DMS53 (cell line): Measurements from ENCODE around the gene DAPK2.
A peak's percentile ranks its signal among the peaks of the same experiment; 100 is the strongest.

ENCODE experiments used
- DNase-seq: peaks from one replicate; lab custom pipeline; 2025; lab: John Stamatoyannopoulos, UW

DAPK2 gene

GRCh38 chr15:64023220-64023619, 23.1 kb downstream of the DAPK2 start:
- DNase-seq: no peak

- no peak for DNase-seq
These were observed 23.7 kb downstream of the DAPK2 start for GRCh38 chr15:64022571-64022970.

GRCh38 chr15:64019764-64020163, 26.5 kb downstream of the DAPK2 start:
- DNase-seq: peak; percentile 92

- DNase-seq: no peak
These were observed 28.6 kb downstream of the DAPK2 start for GRCh38 chr15:64017591-64018163.

GRCh38 chr15:64017082-64017588, 29.1 kb downstream of the DAPK2 start:
- DNase-seq: peak; percentile 94

GRCh38 chr15:64016257-64016656, 30.0 kb downstream of the DAPK2 start:
- DNase-seq: no peak

GRCh38 chr15:64014995-64015394, 31.3 kb downstream of the DAPK2 start:
- no peak for DNase-seq

- peak; percentile 10 for DNase-seq
These were observed 32.9 kb downstream of the DAPK2 start for GRCh38 chr15:64013179-64014062.

GRCh38 chr15:64011736-64012135, 34.5 kb downstream of the DAPK2 start:
- DNase-seq: no peak

- DNase-seq: peak; percentile 92
These were observed 35.6 kb downstream of the DAPK2 start for GRCh38 chr15:64010719-64011118.

- DNase-seq: no peak
These were observed 36.5 kb downstream of the DAPK2 start for GRCh38 chr15:64009798-64010261.

- no peak for DNase-seq
These were observed 37.0 kb downstream of the DAPK2 start for GRCh38 chr15:64009241-64009640.

- DNase-seq: no peak
These were observed 38.1 kb downstream of the DAPK2 start for GRCh38 chr15:64008177-64008576.

GRCh38 chr15:64006642-64007041, 39.6 kb downstream of the DAPK2 start:
- DNase-seq: peak; percentile 47

- peak; percentile 27 for DNase-seq
These were observed 41.7 kb downstream of the DAPK2 start for GRCh38 chr15:64004587-64004986.

- DNase-seq: peak; percentile 23
These were observed 42.2 kb downstream of the DAPK2 start for GRCh38 chr15:64004056-64004455.

GRCh38 chr15:64003182-64003581, 43.1 kb downstream of the DAPK2 start:
- no peak for DNase-seq

GRCh38 chr15:64001148-64001547, 45.1 kb downstream of the DAPK2 start:
- no peak for DNase-seq

- DNase-seq: peak; percentile 15
These were observed 45.9 kb downstream of the DAPK2 start for GRCh38 chr15:64000183-64000951.

GRCh38 chr15:63999177-63999576, 47.1 kb downstream of the DAPK2 start:
- DNase-seq: no peak

- DNase-seq: no peak
These were observed 47.8 kb downstream of the DAPK2 start for GRCh38 chr15:63998489-63998888.

- DNase-seq: no peak
These were observed 48.4 kb downstream of the DAPK2 start for GRCh38 chr15:63997715-63998442.
